ENCODE measurements around the gene ZDHHC8. TPM values are rescaled to one million over a fixed set of nuclear protein-coding genes. Genes with fewer than 3 reads are reported as not detected.

The ZDHHC8 gene
- total and polyA plus RNA-seq, 2 experiments from 2014 or later, result 9.6 to 72.7 TPM

DNA sequence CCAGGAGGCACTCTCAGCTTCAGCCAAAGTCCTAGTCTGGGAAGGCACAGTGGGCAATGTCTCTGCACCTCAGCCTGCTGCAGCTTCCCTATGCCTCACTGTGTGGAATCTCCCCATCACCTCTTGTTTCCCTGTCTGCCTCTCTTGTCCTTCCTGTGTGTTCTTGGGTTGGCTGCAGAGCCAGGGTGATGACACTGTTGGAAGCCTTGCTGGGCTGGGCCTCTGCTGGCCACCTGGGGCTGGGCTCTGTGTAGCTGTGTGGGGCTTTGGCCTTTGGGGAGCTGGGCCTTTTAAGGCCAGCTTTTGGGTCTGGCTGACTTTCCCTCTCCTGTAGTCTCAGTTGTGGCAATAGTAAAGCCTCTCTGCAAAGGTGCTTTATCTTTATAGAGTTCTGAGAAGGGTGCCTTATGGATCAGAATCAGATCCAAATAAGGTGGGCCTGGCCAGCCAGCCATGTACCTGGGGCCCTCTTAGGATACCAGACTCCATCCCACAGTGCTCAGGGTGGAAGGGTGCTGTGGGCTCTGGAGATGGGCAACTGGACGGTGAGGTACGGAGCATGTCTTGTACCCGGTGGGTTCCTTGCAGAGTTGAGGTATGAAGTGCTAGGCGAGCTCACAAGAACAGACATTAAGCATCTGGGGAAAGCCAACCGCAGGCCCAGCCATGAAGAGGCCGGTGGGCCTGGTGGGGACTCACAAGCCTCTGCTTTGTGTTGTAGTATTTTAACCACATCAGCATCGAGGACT lies 26.0 kb upstream of the ZDHHC8 start:
- no peak overlapping the region for H3K4me3 ChIP-seq
- peaks cover 10% of the 10 kb centered on the region for H3K79me2 ChIP-seq
- H4K20me1 ChIP-seq (ENCODE audit: insufficient read depth, poor library complexity, severe bottlenecking), result no peaks in the 10 kb centered on the region
- no peaks in the 10 kb centered on the region for H3K9me2 ChIP-seq (replicated peaks; ENCODE audit: insufficient read depth)
- H2AFZ ChIP-seq, result no peak overlapping the region
- no peaks in the 10 kb centered on the region for H3K36me3 ChIP-seq (replicated peaks; ENCODE audit: insufficient read depth, low read depth)
- H3K9me3 ChIP-seq (ENCODE audit: low read depth), result no peaks in the 10 kb centered on the region
- 100% methylated on average over 7 of the region's 7 CpGs for WGBS (ENCODE audit: low lambda C conversion rate, missing lambda C conversion rate)
- TF ChIP-seq, protein P1, sequence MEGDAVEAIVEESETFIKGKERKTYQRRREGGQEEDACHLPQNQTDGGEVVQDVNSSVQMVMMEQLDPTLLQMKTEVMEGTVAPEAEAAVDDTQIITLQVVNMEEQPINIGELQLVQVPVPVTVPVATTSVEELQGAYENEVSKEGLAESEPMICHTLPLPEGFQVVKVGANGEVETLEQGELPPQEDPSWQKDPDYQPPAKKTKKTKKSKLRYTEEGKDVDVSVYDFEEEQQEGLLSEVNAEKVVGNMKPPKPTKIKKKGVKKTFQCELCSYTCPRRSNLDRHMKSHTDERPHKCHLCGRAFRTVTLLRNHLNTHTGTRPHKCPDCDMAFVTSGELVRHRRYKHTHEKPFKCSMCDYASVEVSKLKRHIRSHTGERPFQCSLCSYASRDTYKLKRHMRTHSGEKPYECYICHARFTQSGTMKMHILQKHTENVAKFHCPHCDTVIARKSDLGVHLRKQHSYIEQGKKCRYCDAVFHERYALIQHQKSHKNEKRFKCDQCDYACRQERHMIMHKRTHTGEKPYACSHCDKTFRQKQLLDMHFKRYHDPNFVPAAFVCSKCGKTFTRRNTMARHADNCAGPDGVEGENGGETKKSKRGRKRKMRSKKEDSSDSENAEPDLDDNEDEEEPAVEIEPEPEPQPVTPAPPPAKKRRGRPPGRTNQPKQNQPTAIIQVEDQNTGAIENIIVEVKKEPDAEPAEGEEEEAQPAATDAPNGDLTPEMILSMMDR (IDR thresholded peaks at IDR 0.05; ENCODE audit: poor library complexity), result no peak
- TF ChIP-seq EZH2phosphoT487 (IDR thresholded peaks at IDR 0.05; ENCODE audit: low read depth, severe bottlenecking, unreplicated experiment), result no peak
- no peak for TF ChIP-seq EZH2 (IDR thresholded peaks at IDR 0.05; ENCODE audit: borderline replicate concordance)
- H3K4me1 ChIP-seq (ENCODE audit: insufficient read depth), result no peaks in the 10 kb centered on the region
- no peak overlapping the region for H3K27ac ChIP-seq
- DNase-seq (ENCODE audit: low spot score), result no peak
- no peaks in the 10 kb centered on the region for H3K27me3 ChIP-seq
- no peak overlapping the region for H3K4me2 ChIP-seq

DNA sequence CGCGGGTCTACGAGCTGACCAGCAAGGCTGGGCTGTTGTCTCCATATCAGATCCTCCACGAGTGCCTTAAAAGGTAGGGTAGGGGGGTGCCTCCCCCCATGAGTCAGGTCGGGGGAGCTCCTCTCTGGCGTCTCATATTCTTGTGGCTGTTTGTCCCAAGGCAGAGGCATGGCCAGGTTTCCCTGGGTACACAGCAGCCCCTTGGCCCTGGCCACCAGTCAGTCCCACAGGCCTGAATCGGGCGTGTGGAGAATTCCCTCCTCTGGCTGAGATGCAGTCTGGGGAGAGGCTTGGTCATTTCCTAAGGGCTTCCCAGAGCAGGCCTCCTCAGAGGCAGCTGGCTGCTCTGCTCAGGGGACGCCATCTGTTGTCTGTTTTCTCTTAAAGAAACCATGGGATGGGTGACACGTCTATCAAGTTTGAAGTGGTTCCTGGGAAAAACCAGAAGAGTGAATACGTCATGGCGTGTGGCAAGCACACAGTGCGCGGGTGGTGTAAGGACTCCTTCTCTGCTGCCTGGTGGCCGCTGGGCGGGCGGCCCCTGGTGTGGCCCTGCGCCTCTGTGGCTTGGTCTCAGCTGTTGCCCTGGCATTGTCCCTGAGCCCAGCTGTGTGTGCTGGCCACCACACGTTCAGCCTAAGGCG lies 25.3 kb upstream of the ZDHHC8 start:
- H2AFZ ChIP-seq, result no peak overlapping the region

DNA sequence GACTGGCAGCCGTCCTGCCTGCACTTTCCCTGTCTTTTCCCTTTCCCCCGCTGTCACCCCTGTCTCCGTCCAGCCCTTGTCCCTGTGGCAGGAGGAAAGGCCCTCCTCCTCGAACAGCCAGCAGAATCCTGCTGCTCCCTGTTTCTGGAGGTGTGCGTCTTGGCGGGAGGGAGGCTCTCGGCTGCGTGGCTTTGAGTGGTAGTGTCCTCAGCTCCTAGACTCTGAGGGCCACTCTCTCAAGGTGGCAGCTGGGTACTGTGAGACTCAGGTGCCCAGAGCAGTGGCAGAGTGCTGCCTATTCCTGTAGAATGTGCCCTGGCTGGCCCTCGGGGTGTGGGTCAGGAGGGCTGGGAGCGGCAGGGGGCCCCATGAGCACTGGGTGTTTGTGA lies 24.8 kb upstream of the ZDHHC8 start:
- Histone ChIP-seq H3K9me2 (replicated peaks; ENCODE audit: insufficient read depth) (no peaks in the 10 kb centered on the region), H3K27ac (no peak overlapping the region), H2AFZ (no peak overlapping the region), H3K4me3 (no peak overlapping the region), H3K4me1 (ENCODE audit: insufficient read depth) (no peaks in the 10 kb centered on the region), H4K20me1 (ENCODE audit: insufficient read depth, poor library complexity, severe bottlenecking) (no peaks in the 10 kb centered on the region), H3K79me2 (peaks cover 6% of the 10 kb centered on the region), H3K36me3 (replicated peaks; ENCODE audit: insufficient read depth, low read depth) (no peaks in the 10 kb centered on the region), H3K4me2 (no peak overlapping the region), H3K27me3 (no peaks in the 10 kb centered on the region), H3K9me3 (ENCODE audit: low read depth) (no peaks in the 10 kb centered on the region)
- 97% methylated on average over 10 of the region's 10 CpGs for WGBS (ENCODE audit: low lambda C conversion rate, missing lambda C conversion rate)
- no peak for DNase-seq (ENCODE audit: low spot score)
- TF ChIP-seq, protein P1 (IDR thresholded peaks at IDR 0.05; ENCODE audit: poor library complexity), result no peak
- TF ChIP-seq EZH2 (IDR thresholded peaks at IDR 0.05; ENCODE audit: borderline replicate concordance) (no peak), EZH2phosphoT487 (IDR thresholded peaks at IDR 0.05; ENCODE audit: low read depth, severe bottlenecking, unreplicated experiment) (no peak)

More for the DNA sequence above, 25.3 kb upstream of the ZDHHC8 start:
- TF ChIP-seq EZH2phosphoT487 (IDR thresholded peaks at IDR 0.05; ENCODE audit: low read depth, severe bottlenecking, unreplicated experiment) (no peak), EZH2 (IDR thresholded peaks at IDR 0.05; ENCODE audit: borderline replicate concordance) (no peak)
- TF ChIP-seq, protein P1 (IDR thresholded peaks at IDR 0.05; ENCODE audit: poor library complexity), result no peak
- no peaks in the 10 kb centered on the region for H4K20me1 ChIP-seq (ENCODE audit: insufficient read depth, poor library complexity, severe bottlenecking)
- H3K27ac ChIP-seq, result no peak overlapping the region
- peaks cover 10% of the 10 kb centered on the region for H3K79me2 ChIP-seq
- no peak overlapping the region for H3K4me3 ChIP-seq
- 96% methylated on average over 20 of the region's 20 CpGs for WGBS (ENCODE audit: low lambda C conversion rate, missing lambda C conversion rate)
- no peaks in the 10 kb centered on the region for H3K27me3 ChIP-seq
- H3K4me2 ChIP-seq, result no peak overlapping the region
- DNase-seq (ENCODE audit: low spot score), result no peak
- no peaks in the 10 kb centered on the region for H3K4me1 ChIP-seq (ENCODE audit: insufficient read depth)
- no peaks in the 10 kb centered on the region for H3K36me3 ChIP-seq (replicated peaks; ENCODE audit: insufficient read depth, low read depth)
- H3K9me3 ChIP-seq (ENCODE audit: low read depth), result no peaks in the 10 kb centered on the region
- no peaks in the 10 kb centered on the region for H3K9me2 ChIP-seq (replicated peaks; ENCODE audit: insufficient read depth)

Data from hepatocyte (in vitro differentiated cells).